EH (cell line): ENCODE data around the gene PIGH.
"Not testable (repeated sequence)": the region's sequence is repeated elsewhere in the genome, so short reads cannot be mapped to it uniquely, and the experiment has no call there.

Source experiments
- DNase-seq: peaks from one replicate; pipeline ENCODE4 v3.0.0-alpha.2; 2015; ENCODE audit warnings: low read depth

The PIGH gene

GRCh38 chr14:67599698-67600561 lies at the start of gene PIGH:
TSS of gene PIGH (minus strand) at chr14:67600268. CDS start at chr14:67600203, 65 bp downstream.
- peak; percentile 84 for DNase-seq

GRCh38 chr14:67646131-67646530 lies 46.1 kb upstream of the PIGH start:
- DNase-seq = no peak

GRCh38 chr14:67645414-67645813 lies 45.3 kb upstream of the PIGH start:
- DNase-seq = no peak

GRCh38 chr14:67644428-67644827 lies 44.4 kb upstream of the PIGH start:
- DNase-seq = peak; percentile 13

GRCh38 chr14:67643713-67644112 lies 43.6 kb upstream of the PIGH start:
- no peak for DNase-seq

- DNase-seq = no peak
These were observed 42.1 kb upstream of the PIGH start for GRCh38 chr14:67641902-67642749.

- no peak for DNase-seq
These were observed 41.4 kb upstream of the PIGH start for GRCh38 chr14:67641480-67641879.

GRCh38 chr14:67638642-67639041 lies 38.6 kb upstream of the PIGH start:
- no peak for DNase-seq

- DNase-seq = peak; percentile 37
These were observed 36.4 kb upstream of the PIGH start for GRCh38 chr14:67636361-67636919.

GRCh38 chr14:67633451-67634147 lies 33.5 kb upstream of the PIGH start:
- DNase-seq = no peak

GRCh38 chr14:67630938-67631337 lies 30.9 kb upstream of the PIGH start:
- DNase-seq = no peak

- peak; percentile 7 for DNase-seq
These were observed 30.1 kb upstream of the PIGH start for GRCh38 chr14:67630186-67630585.

GRCh38 chr14:67627519-67627918 lies 27.5 kb upstream of the PIGH start:
- DNase-seq = no peak

GRCh38 chr14:67626131-67626530 lies 26.1 kb upstream of the PIGH start:
- not testable (repeated sequence) for DNase-seq

GRCh38 chr14:67623114-67623513 lies 23.0 kb upstream of the PIGH start:
- no peak for DNase-seq

- peak; percentile 90 for DNase-seq
These were observed 22.6 kb upstream of the PIGH start for GRCh38 chr14:67622675-67623074.

GRCh38 chr14:67620217-67620785 lies 20.2 kb upstream of the PIGH start:
- DNase-seq = peak; percentile 28

GRCh38 chr14:67619446-67620216 lies 19.6 kb upstream of the PIGH start, which contains the start of gene ARG2:
TSS of gene ARG2 (plus strand) at chr14:67619920. CDS start at chr14:67619978, 58 bp downstream.
- DNase-seq = peak; percentile 94

GRCh38 chr14:67618617-67619063 lies 18.6 kb upstream of the PIGH start:
- peak; percentile 82 for DNase-seq

GRCh38 chr14:67610491-67610890 lies 10.4 kb upstream of the PIGH start:
- no peak for DNase-seq
